ENCODE measurements around the gene FRMD5. TPM values are rescaled to one million over a fixed set of nuclear protein-coding genes. Genes with fewer than 3 reads are reported as not detected.
A peak's percentile ranks its signal among the peaks of the same experiment; 100 is the strongest.

The FRMD5 gene
- total RNA-seq, 1 donor from 2014 or later, result 5.1 TPM

- no peak for DNase-seq (ENCODE audit: extremely low read depth, low read depth, low spot score)
Observed at GRCh38 chr15:44097552-44097951, 97.5 kb downstream of the FRMD5 start.

- DNase-seq (ENCODE audit: extremely low read depth, low read depth, low spot score), result no peak
Observed at GRCh38 chr15:44096596-44096995, 98.5 kb downstream of the FRMD5 start.

GRCh38 chr15:44094781-44095180 lies 100.3 kb downstream of the FRMD5 start:
- no peak for DNase-seq (ENCODE audit: extremely low read depth, low read depth, low spot score)

- no peak for DNase-seq (ENCODE audit: extremely low read depth, low read depth, low spot score)
Observed at GRCh38 chr15:44093836-44094235, 101.2 kb downstream of the FRMD5 start.

- DNase-seq (ENCODE audit: extremely low read depth, low read depth, low spot score), result no peak
Observed at GRCh38 chr15:44092221-44092620, 102.8 kb downstream of the FRMD5 start.

GRCh38 chr15:44087578-44088465 lies 107.2 kb downstream of the FRMD5 start:
- DNase-seq (ENCODE audit: extremely low read depth, low read depth, low spot score), result peak; percentile 42

GRCh38 chr15:44084770-44085169 lies 110.3 kb downstream of the FRMD5 start:
- no peak for DNase-seq (ENCODE audit: extremely low read depth, low read depth, low spot score)

- no peak for DNase-seq (ENCODE audit: extremely low read depth, low read depth, low spot score)
Observed at GRCh38 chr15:44084171-44084570, 110.9 kb downstream of the FRMD5 start.

- DNase-seq (ENCODE audit: extremely low read depth, low read depth, low spot score), result no peak
Observed at GRCh38 chr15:44082558-44083157, 112.4 kb downstream of the FRMD5 start.

GRCh38 chr15:44081026-44082013 lies 113.8 kb downstream of the FRMD5 start:
- peak; percentile 36 for DNase-seq (ENCODE audit: extremely low read depth, low read depth, low spot score)

GRCh38 chr15:44075535-44075934 lies 119.5 kb downstream of the FRMD5 start:
- no peak for DNase-seq (ENCODE audit: extremely low read depth, low read depth, low spot score)

- DNase-seq (ENCODE audit: extremely low read depth, low read depth, low spot score), result no peak
Observed at GRCh38 chr15:44069489-44069888, 125.6 kb downstream of the FRMD5 start.

GRCh38 chr15:44068347-44068746 lies 126.7 kb downstream of the FRMD5 start:
- no peak for DNase-seq (ENCODE audit: extremely low read depth, low read depth, low spot score)

- peak; percentile 76 for DNase-seq (ENCODE audit: extremely low read depth, low read depth, low spot score)
Observed at GRCh38 chr15:44066211-44066827, 128.8 kb downstream of the FRMD5 start.

- DNase-seq (ENCODE audit: extremely low read depth, low read depth, low spot score), result no peak
Observed at GRCh38 chr15:44064706-44065105, 130.4 kb downstream of the FRMD5 start.

GRCh38 chr15:44058126-44058525 lies 136.9 kb downstream of the FRMD5 start:
- no peak for DNase-seq (ENCODE audit: extremely low read depth, low read depth, low spot score)

GRCh38 chr15:44045661-44046060 lies 149.4 kb downstream of the FRMD5 start:
- DNase-seq (ENCODE audit: extremely low read depth, low read depth, low spot score), result no peak

GRCh38 chr15:44045217-44045616 lies 149.9 kb downstream of the FRMD5 start:
- no peak for DNase-seq (ENCODE audit: extremely low read depth, low read depth, low spot score)

- DNase-seq (ENCODE audit: extremely low read depth, low read depth, low spot score), result no peak
Observed at GRCh38 chr15:44038755-44039191, 156.3 kb downstream of the FRMD5 start.

Measured in glomerular endothelial cell (primary cell).